SK-N-SH (cell line): ENCODE results near the gene ARHGEF3. TPM values are rescaled to one million over a fixed set of nuclear protein-coding genes. Genes with fewer than 3 reads are reported as not detected.

ENCODE experiments used
- CTCF ChIA-PET: fragments of 300-600, 350-600 bp; formaldehyde crosslinking; extraction: SDS; loops from one replicate; lab custom pipeline; 2021; lab: Yijun Ruan, JAX
- POLR2A ChIA-PET: fragments of 350-600 bp; sonication (Branson Sonifier 250); formaldehyde crosslinking; extraction: SDS; loops from one replicate; lab custom pipeline; 2020; ENCODE audit warnings: antibody characterized with exemption, inconsistent platforms; lab: Yijun Ruan, JAX
- DNase-seq: peaks from one replicate; pipeline ENCODE4 v3.0.0; 2012
- H2AFZ ChIP-seq: fragments of 200-600 bp; sonication (generic); 2 replicates; pipeline ENCODE4 v1.8.1; 2016; ENCODE audit warnings: antibody characterized with exemption, mild to moderate bottlenecking, low read depth
- H3F3A ChIP-seq: fragments of 200-600 bp; sonication (generic); replicated peaks from 2 replicates; pipeline ENCODE3; 2016; ENCODE audit warnings: antibody characterized with exemption, mild to moderate bottlenecking; ENCODE audit not compliant: insufficient read depth
- H3K27ac ChIP-seq, 2 experiments: fragments of 200-500 bp in 1 of 2; fragments of 200-600 bp in 1 of 2; sonication (Bioruptor generic) in 1 of 2; sonication (generic), shearing (Covaris generic) in 1 of 2; 2 replicates each; pipeline versions ENCODE4 v1.5.1 to v1.6.1; 2014 to 2016; ENCODE audit warnings: low read depth in 2 of 2, inconsistent platforms in 1 of 2, low read length in 1 of 2, mild to moderate bottlenecking in 1 of 2, mixed read lengths in 1 of 2
- H3K27me3 ChIP-seq: fragments of 200-600 bp; sonication (generic), shearing (Covaris generic); 2 replicates; pipeline ENCODE4 v1.6.1; 2016; ENCODE audit warnings: mixed run types; ENCODE audit not compliant: insufficient read depth
- H3K36me3 ChIP-seq, 2 experiments: fragments of 200-500 bp in 1 of 2; fragments of 200-600 bp in 1 of 2; sonication (Bioruptor generic) in 1 of 2; sonication (generic) in 1 of 2; replicated peaks in 1 of 2; 2 replicates each; pipeline versions ENCODE3 to v1.5.1; 2014 to 2016; ENCODE audit warnings: low read length in 1 of 2, mild to moderate bottlenecking in 1 of 2; ENCODE audit not compliant: insufficient read depth in 2 of 2, control insufficient read depth in 1 of 2
- H3K4me1 ChIP-seq, 2 experiments: fragments of 200-500 bp in 1 of 2; fragments of 200-600 bp in 1 of 2; sonication (Bioruptor generic) in 1 of 2; sonication (generic), shearing (Covaris generic) in 1 of 2; 2 replicates each; pipeline versions ENCODE4 v1.5.1 to v1.6.1; 2014 to 2016; ENCODE audit warnings: low read depth in 1 of 2, low read length in 1 of 2, mixed run types in 1 of 2; ENCODE audit not compliant: insufficient read depth in 2 of 2, control insufficient read depth in 1 of 2
- H3K4me2 ChIP-seq: fragments of 200-600 bp; sonication (generic), shearing (Covaris generic); 2 replicates; pipeline ENCODE4 v1.6.1; 2017; ENCODE audit warnings: mixed run types
- H3K4me3 ChIP-seq, 2 experiments: fragments of 200-500 bp in 1 of 2; fragments of 200-600 bp in 1 of 2; sonication (Bioruptor generic) in 1 of 2; sonication (generic), shearing (Covaris generic) in 1 of 2; 2 replicates each; pipeline versions ENCODE4 v1.5.1 to v1.8.1; 2014 to 2016; ENCODE audit warnings: low read depth in 2 of 2, inconsistent platforms in 1 of 2, low read length in 1 of 2, mild to moderate bottlenecking in 1 of 2, mixed read lengths in 1 of 2, moderate library complexity in 1 of 2
- H3K79me2 ChIP-seq: fragments of 200-600 bp; sonication (generic); 2 replicates; pipeline ENCODE4 v1.8.1; 2017; ENCODE audit warnings: mild to moderate bottlenecking; ENCODE audit not compliant: insufficient read depth
- H3K9ac ChIP-seq: fragments of 200-600 bp; sonication (generic); 2 replicates; pipeline ENCODE4 v1.6.1; 2017; ENCODE audit warnings: mixed run types
- H3K9me2 ChIP-seq: fragments of 200-600 bp; sonication (generic); 2 replicates; pipeline ENCODE4 v1.6.1; 2017; ENCODE audit warnings: mixed run types
- H3K9me3 ChIP-seq: fragments of 200-600 bp; sonication (generic); 2 replicates; pipeline ENCODE4 v1.6.1; 2017; ENCODE audit warnings: mixed run types, mild to moderate bottlenecking, moderate library complexity
- H4K20me1 ChIP-seq: fragments of 200-600 bp; sonication (generic); 2 replicates; pipeline ENCODE4 v1.6.1; 2017; ENCODE audit warnings: mild to moderate bottlenecking, mixed run types; ENCODE audit not compliant: insufficient read depth
- CHD2 ChIP-seq: fragments of 150-350 bp; IDR thresholded peaks from 2 replicates; pipeline ENCODE4 v1.6.1; 2018; ENCODE audit warnings: low read length; ENCODE audit not compliant: partially characterized antibody
- CTCF ChIP-seq: fragments of 200-600 bp; sonication (generic); IDR thresholded peaks from 2 replicates; pipeline ENCODE4 v1.6.1; 2017; ENCODE audit warnings: antibody characterized with exemption, mild to moderate bottlenecking, moderate library complexity
- EP300 ChIP-seq, 2 experiments: IDR thresholded peaks; 2 replicates each; pipeline versions ENCODE4 v1.4.0 to v1.6.1; 2012; ENCODE audit warnings: borderline replicate concordance in 1 of 2, low read depth in 1 of 2, low read length in 1 of 2
- FOXJ3 ChIP-seq: sonication (generic); formaldehyde crosslinking; IDR thresholded peaks from 2 replicates; pipeline ENCODE4 v1.5.1; 2020; ENCODE audit warnings: mild to moderate bottlenecking, missing genetic modification reagents
- GABPA ChIP-seq: IDR thresholded peaks from 2 replicates; pipeline ENCODE4 v1.4.0; 2012; ENCODE audit warnings: low read depth, mild to moderate bottlenecking
- GATA2 ChIP-seq: sonication (generic); formaldehyde crosslinking; IDR thresholded peaks from 2 replicates; pipeline ENCODE4 v1.5.0; 2020; ENCODE audit warnings: mild to moderate bottlenecking, missing genetic modification reagents
- MAX ChIP-seq: IDR thresholded peaks from 2 replicates; pipeline ENCODE4 v1.4.0; 2012; ENCODE audit warnings: low read depth
- MEF2A ChIP-seq: IDR thresholded peaks from 2 replicates; pipeline ENCODE4 v1.4.0; 2012; ENCODE audit warnings: low read depth, borderline replicate concordance
- NFIC ChIP-seq: IDR thresholded peaks from 2 replicates; pipeline ENCODE4 v1.4.0; 2012; ENCODE audit warnings: borderline replicate concordance
- NRF1 ChIP-seq: IDR thresholded peaks from 2 replicates; pipeline ENCODE4 v1.6.1; 2012; ENCODE audit warnings: low read depth, mild to moderate bottlenecking, low read length
- PBX3 ChIP-seq: IDR thresholded peaks from 2 replicates; pipeline ENCODE4; 2012
- RAD21 ChIP-seq: IDR thresholded peaks from 2 replicates; pipeline ENCODE4 v1.6.1; 2012; ENCODE audit warnings: mild to moderate bottlenecking, low read length
- REST ChIP-seq: IDR thresholded peaks from 2 replicates; pipeline ENCODE4 v1.6.1; 2012; ENCODE audit warnings: mild to moderate bottlenecking, low read depth, low read length, moderate library complexity
- RXRA ChIP-seq: IDR thresholded peaks from 2 replicates; pipeline ENCODE4 v1.4.0; 2012; ENCODE audit warnings: low read depth, mild to moderate bottlenecking, borderline replicate concordance
- SMC3 ChIP-seq: IDR thresholded peaks from 2 replicates; pipeline ENCODE4 v1.6.1; 2012; ENCODE audit warnings: low read depth, low read length, improper control_type of control experiment
- TAF1 ChIP-seq: IDR thresholded peaks from 2 replicates; pipeline ENCODE4 v1.6.1; 2012; ENCODE audit warnings: low read depth, mild to moderate bottlenecking, low read length, moderate library complexity, borderline replicate concordance
- USF2 ChIP-seq: fragments of 150-350 bp; IDR thresholded peaks from 2 replicates; pipeline ENCODE4 v1.6.1; 2017; ENCODE audit warnings: antibody characterized with exemption, low read length, low read depth, borderline replicate concordance
- YY1 ChIP-seq: IDR thresholded peaks from 2 replicates; pipeline ENCODE4 v1.4.0; 2012; ENCODE audit warnings: low read depth, mild to moderate bottlenecking
- WGBS: methylation state at CpG from one replicate; pipeline ENCODE4 v1.1.6; 2017; ENCODE audit warnings: low lambda C conversion rate; 5-methylcytosine and 5-hydroxymethylcytosine counted together
- polyA plus RNA-seq, 3 experiments: library from polyadenylated mRNA; depleted of rRNA; stranded (reverse); fragments of >200 nt; gene quantifications; 2 replicates each; pipeline ENCODE4 v1.2.3, GENCODE V29; 2012
- TF ChIP-seq, protein P1 (sequence below): fragments of 150-350 bp; IDR thresholded peaks from 2 replicates; pipeline ENCODE4 v1.6.1; 2016; ENCODE audit warnings: mild to moderate bottlenecking, low read depth, low read length

ARHGEF3 gene
- polyA plus RNA-seq, 1 of the 3 experiments (the other 2 are of a cell fraction) = 5.9 TPM

DNA sequence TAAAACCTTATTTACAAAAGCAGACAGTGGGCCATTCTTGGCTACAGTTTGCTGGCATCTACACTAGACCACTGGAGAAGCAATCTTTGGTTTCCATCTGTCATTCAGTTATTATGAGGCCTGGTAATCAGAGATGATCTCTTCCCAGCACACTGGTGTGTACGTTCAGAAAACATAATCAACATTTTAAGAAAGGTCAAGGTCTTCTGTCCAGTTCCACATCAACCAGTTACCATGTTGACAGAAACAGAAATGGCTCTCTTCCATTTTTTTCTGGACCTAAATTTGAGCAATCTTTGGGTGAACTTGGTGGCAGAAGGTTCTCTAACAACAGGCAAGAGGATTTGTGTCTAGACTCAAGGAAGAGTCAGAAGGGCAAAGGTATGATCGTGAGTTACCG, 29.8 kb upstream of the ARHGEF3 start:
- 74% methylated on average over 3 of the region's 3 CpGs for WGBS
- TF ChIP-seq MAX (no peak), NRF1 (no peak), EP300 (IDR thresholded peaks at IDR 0.05; ENCODE audit: borderline replicate concordance in 1 of 2, low read depth in 1 of 2, low read length in 1 of 2) (no peak), RXRA (no peak), TAF1 (no peak), PBX3 (no peak), GATA2 (CRISPR knock-in tag) (no peak), NFIC (no peak), USF2 (no peak), REST (no peak), YY1 (no peak), CTCF (no peak), RAD21 (no peak), CHD2 (no peak), MEF2A (no peak), SMC3 (no peak), GABPA (no peak), FOXJ3 (no peak)
- TF ChIP-seq, protein P1, sequence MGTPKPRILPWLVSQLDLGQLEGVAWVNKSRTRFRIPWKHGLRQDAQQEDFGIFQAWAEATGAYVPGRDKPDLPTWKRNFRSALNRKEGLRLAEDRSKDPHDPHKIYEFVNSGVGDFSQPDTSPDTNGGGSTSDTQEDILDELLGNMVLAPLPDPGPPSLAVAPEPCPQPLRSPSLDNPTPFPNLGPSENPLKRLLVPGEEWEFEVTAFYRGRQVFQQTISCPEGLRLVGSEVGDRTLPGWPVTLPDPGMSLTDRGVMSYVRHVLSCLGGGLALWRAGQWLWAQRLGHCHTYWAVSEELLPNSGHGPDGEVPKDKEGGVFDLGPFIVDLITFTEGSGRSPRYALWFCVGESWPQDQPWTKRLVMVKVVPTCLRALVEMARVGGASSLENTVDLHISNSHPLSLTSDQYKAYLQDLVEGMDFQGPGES = no peak
- DNase-seq = no peak

More for the DNA sequence above, 29.8 kb upstream of the ARHGEF3 start:
- H3F3A ChIP-seq = no peaks in the 10 kb centered on the region
- POLR2A ChIA-PET = no interaction called here
- no peak overlapping the region for H3K4me2 ChIP-seq
- H3K79me2 ChIP-seq = no peaks in the 10 kb centered on the region
- no peaks in the 10 kb centered on the region for H3K27me3 ChIP-seq
- H3K36me3 ChIP-seq = no peaks in the 10 kb centered on the region
- H3K4me3 ChIP-seq = no peak overlapping the region
- no peak overlapping the region for H2AFZ ChIP-seq
- no peak overlapping the region for H3K27ac ChIP-seq
- H4K20me1 ChIP-seq = no peaks in the 10 kb centered on the region
- H3K9me2 ChIP-seq = no peaks in the 10 kb centered on the region
- CTCF ChIA-PET = interaction anchor here (1.3 kb wide), 1 partner anchor 14 kb away, joined by 3 read pairs; no protein-coding TSS in a partner anchor
- H3K9ac ChIP-seq = no peak overlapping the region
- H3K9me3 ChIP-seq = no peaks in the 10 kb centered on the region
- no peaks in the 10 kb centered on the region for H3K4me1 ChIP-seq
